Heart left ventricle (tissue), 16 donors: Measurements from ENCODE around the gene HAO1. TPM values are rescaled to one million over a fixed set of nuclear protein-coding genes. Genes with fewer than 3 reads are reported as not detected.

Experiments used
- ATAC-seq, 4 donors: fragments of 200-7000 bp; cut with Tn5 transposase; one replicate each; pipeline ENCODE4 v1.9.1; 2020 to 2022; ENCODE audit warnings: moderate library complexity in 4 of 4, mild to moderate bottlenecking in 3 of 4, moderate number of reproducible peaks in 1 of 4
- DNase-seq, 5 donors: peaks; one replicate each; pipeline ENCODE4 v3.0.0-alpha.2; 2020
- H3K27ac ChIP-seq, 12 donors: fragments of 200-600 bp; sonication (generic) in 4 of 12; one replicate each; pipeline versions ENCODE4 v1.5.0 to v1.8.0; 2016 to 2022; ENCODE audit warnings: mild to moderate bottlenecking in 2 of 12
- H3K27me3 ChIP-seq, 9 donors: fragments of 200-600 bp; sonication (generic) in 2 of 9; one replicate each; pipeline versions ENCODE4 v1.5.1 to v1.8.0; 2016 to 2022; ENCODE audit warnings: mild to moderate bottlenecking in 3 of 9
- H3K36me3 ChIP-seq, 9 donors: fragments of 200-600 bp; sonication (generic) in 2 of 9; one replicate each; pipeline versions ENCODE4 v1.5.0 to v1.8.0; 2018 to 2022; ENCODE audit warnings: mild to moderate bottlenecking in 2 of 9
- H3K4me1 ChIP-seq, 12 donors: fragments of 200-600 bp; sonication (generic) in 4 of 12; one replicate each; pipeline versions ENCODE4 v1.5.0 to v1.8.0; 2016 to 2022; ENCODE audit warnings: mild to moderate bottlenecking in 3 of 12
- H3K4me3 ChIP-seq, 12 donors: fragments of 200-600 bp; sonication (generic) in 4 of 12; one replicate each; pipeline versions ENCODE4 v1.5.0 to v1.8.0; 2017 to 2022; ENCODE audit warnings: mild to moderate bottlenecking in 9 of 12, moderate library complexity in 4 of 12
- H3K9me3 ChIP-seq, 12 donors: fragments of 200-600 bp; sonication (generic) in 4 of 12; one replicate each; pipeline versions ENCODE4 v1.5.0 to v1.8.0; 2016 to 2022; ENCODE audit warnings: mild to moderate bottlenecking in 1 of 12
- POLR2A ChIP-seq, 2 donors: fragments of 450-650 bp; IDR thresholded peaks; one replicate each; pipeline ENCODE4 v1.6.1; 2017; ENCODE audit warnings: antibody characterized with exemption in 2 of 2, mild to moderate bottlenecking in 2 of 2, moderate library complexity in 2 of 2
- WGBS, 4 donors: extraction: QIAGEN DNeasy Blood & Tissue Kit in 2 of 4; methylation state at CpG; one replicate each; pipeline versions ENCODE4 v1.1.5 to v1.1.7; 2013 to 2018; 5-methylcytosine and 5-hydroxymethylcytosine counted together
- intact Hi-C, 10 donors: fragments of 100-400 bp; cut with DNase I; formaldehyde crosslinking; loops; one replicate each; pipeline versions ENCODE4 v1.11.1 to v1.14.2; 2022
- long read RNA-seq, 3 donors: library from polyadenylated mRNA; unstranded; transcript quantifications; one replicate each; pipeline ENCODE4 v2.0.0, GENCODE V29; 2020 to 2021
- polyA plus RNA-seq, 2 donors: library from polyadenylated mRNA; stranded (reverse); fragments of 200-250 nt; gene quantifications; one replicate each; pipeline ENCODE4 v1.2.3, GENCODE V29; 2013
- total RNA-seq, 9 donors: library from RNA; depleted of rRNA in 2 of 9; stranded (reverse); fragments of >200 nt in 2 of 9; fragmentation: NEBNext Ultra II Directional in 3 of 9; extraction: Animal tissue kit (Norgen Biotek cat#: 25700) in 3 of 9; gene quantifications; one replicate each; pipeline versions ENCODE4 v1.1.0 to v1.2.4, GENCODE V29; 2016 to 2023
- TF ChIP-seq, protein P1 (sequence below), 12 donors: fragments of 200-600 bp; sonication (generic) in 4 of 12; IDR thresholded peaks; one replicate each; pipeline versions ENCODE4 v1.5.0 to v1.8.0; 2018 to 2022; ENCODE audit warnings: antibody characterized with exemption in 12 of 12, mild to moderate bottlenecking in 5 of 12
- donor health status: ischemic (EF 13 %, LVEDD 7.1; RV severe dilation, severe dysfunction).
- donor health status: healthy with polysubstance abuse.
- donor health status: DM: no; HTN: yes; CAD: no.
- donor health status: DM: no; HTN: no; CAD: no.
- donor health status: ischemic (EF 25% LVEDD 6.9; RV normal size, moderate dysfunction).
- donor health status: ischemic (EF 25% LVEDD 5.7; RV mildly dilated, moderate dysfunction).
- donor health status: healthy.
- donor health status: DM: yes; HTN: yes; CAD: no.
- donor health status: ischemic (EF 35%, LVEDD 5.7; RV mildly dilated, moderate dysfunction).
- donor health status: nonischemic (EF 11% LVEDD 7.7; RV severe dilation, severe dysfunction).
- donor health status: DM: yes; HTN: yes; CAD: no.
- donor health status: PGD.
- donor health status: ischemic (EF 29% LVEDD 5.4; RV normal size, mild dysfunction).
- donor health status: nonischemic (EF 23%, LVEDD 6.1; RV moderate dilation, normal function).

The HAO1 gene
- total RNA-seq, result under 1 TPM in 1 of 9 donors, not detected in 8; 0.17 TPM
- not detected for polyA plus RNA-seq
- long read RNA-seq, donor 1, result 0 reads
- long read RNA-seq, donor 2, result 0 reads
- long read RNA-seq, donor 3, result 0 reads

DNA sequence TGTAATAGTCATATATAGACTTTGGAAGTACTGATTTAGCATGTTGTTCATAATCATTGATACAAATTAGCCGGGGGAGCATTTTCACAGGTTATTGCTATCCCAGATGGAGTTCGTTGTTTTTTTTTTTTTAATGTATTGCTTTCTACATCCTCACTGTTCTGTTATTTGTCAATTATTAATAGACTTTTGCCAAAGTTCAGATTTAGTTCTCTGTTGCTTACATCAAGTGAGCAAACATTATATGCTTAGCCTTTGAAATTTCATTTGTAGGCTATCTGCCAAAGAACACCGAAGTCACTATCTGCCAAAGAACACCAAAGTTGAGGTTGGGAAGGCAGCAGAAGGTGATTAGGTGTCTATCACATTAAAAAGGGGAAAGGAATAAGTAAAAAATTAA lies at the start of gene HAO1:
Gene HAO1 (minus strand): TSS at position 118 of the 400 bp plus-strand sequence. CDS start 36 bp downstream, at position 82.
- Histone ChIP-seq H3K27ac (no peak within 1 kb of the TSS), H3K4me1 (peaks cover 0 to 4% (median 0%) of the 10 kb centered on the region in 12 donors), H3K4me3 (no peak within 1 kb of the TSS), H3K9me3 (no peaks in the 10 kb centered on the region), H3K27me3 (no peaks in the 10 kb centered on the region), H3K36me3 (no peaks in the 10 kb centered on the region)
- WGBS, 4 donors, result 90 to 92% (median 92%) methylated on average over 3 of the region's 3 CpGs
- TF ChIP-seq POLR2A (IDR thresholded peaks at IDR 0.05), result no peak
- TF ChIP-seq, protein P1, sequence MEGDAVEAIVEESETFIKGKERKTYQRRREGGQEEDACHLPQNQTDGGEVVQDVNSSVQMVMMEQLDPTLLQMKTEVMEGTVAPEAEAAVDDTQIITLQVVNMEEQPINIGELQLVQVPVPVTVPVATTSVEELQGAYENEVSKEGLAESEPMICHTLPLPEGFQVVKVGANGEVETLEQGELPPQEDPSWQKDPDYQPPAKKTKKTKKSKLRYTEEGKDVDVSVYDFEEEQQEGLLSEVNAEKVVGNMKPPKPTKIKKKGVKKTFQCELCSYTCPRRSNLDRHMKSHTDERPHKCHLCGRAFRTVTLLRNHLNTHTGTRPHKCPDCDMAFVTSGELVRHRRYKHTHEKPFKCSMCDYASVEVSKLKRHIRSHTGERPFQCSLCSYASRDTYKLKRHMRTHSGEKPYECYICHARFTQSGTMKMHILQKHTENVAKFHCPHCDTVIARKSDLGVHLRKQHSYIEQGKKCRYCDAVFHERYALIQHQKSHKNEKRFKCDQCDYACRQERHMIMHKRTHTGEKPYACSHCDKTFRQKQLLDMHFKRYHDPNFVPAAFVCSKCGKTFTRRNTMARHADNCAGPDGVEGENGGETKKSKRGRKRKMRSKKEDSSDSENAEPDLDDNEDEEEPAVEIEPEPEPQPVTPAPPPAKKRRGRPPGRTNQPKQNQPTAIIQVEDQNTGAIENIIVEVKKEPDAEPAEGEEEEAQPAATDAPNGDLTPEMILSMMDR (IDR thresholded peaks at IDR 0.05), result no peak
- intact Hi-C loops, result no loop called here
- DNase-seq (no peak), ATAC-seq (no peak)

DNA sequence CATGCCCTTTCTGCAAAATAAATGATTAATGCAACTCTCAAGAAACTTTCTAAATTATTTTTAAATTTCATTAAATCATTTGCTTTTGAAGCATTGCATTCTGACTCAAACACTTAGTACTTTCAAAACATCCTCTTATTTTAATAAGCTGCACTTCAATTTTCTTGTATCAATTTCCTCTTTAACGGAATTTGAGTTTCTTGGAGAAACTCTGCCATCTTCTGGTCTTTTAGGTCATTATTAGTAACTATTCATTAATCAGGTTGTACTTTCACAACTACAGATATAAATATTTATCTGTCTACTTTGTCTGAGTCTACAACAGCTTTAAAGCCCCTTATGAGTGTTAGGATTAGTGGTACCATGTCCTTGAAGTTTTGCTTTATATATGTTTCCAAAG lies 49.1 kb upstream of the HAO1 start:
- Histone ChIP-seq H3K9me3 (peaks cover 0 to 13% (median 6%) of the 10 kb centered on the region in 12 donors), H3K36me3 (peaks cover 0 to 92% (median 43%) of the 10 kb centered on the region in 9 donors)
- WGBS, 4 donors, result 68 to 76% (median 74%) methylated on average over 1 of the region's 1 CpG

DNA sequence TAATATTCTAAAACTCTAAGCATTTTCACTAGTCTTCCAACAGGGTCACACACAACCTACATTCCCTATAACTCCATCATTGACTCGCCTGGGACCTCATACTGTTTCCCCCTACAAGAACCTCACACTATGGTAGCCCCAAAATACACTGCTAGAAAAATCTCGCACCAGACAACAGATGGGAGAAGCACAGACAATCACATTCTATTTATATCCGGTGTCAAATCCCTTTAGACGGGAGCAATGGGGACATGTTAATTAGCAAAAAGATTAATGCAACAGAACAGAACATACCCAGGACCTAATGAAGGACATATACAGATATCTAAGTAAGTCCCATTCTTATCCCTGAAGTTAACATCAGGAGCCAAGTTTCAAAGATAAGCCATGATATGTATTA lies 45.7 kb upstream of the HAO1 start:
- DNase-seq (no peak), ATAC-seq (peak in 3 of 4 donors; percentile 30 to 64 (median 64))
- 57 to 77% (median 72%) methylated on average over 4 of the region's 4 CpGs for WGBS, 4 donors
- TF ChIP-seq POLR2A (IDR thresholded peaks at IDR 0.05), result no peak
- TF ChIP-seq, protein P1 (IDR thresholded peaks at IDR 0.05), result no peak
- Histone ChIP-seq H3K4me3 (no peak overlapping the region), H3K36me3 (peaks cover 0 to 93% (median 45%) of the 10 kb centered on the region in 9 donors), H3K9me3 (no peaks in the 10 kb centered on the region), H3K4me1 (peaks cover 0 to 8% (median 0%) of the 10 kb centered on the region in 12 donors), H3K27ac (no peak overlapping the region), H3K27me3 (no peaks in the 10 kb centered on the region)
- intact Hi-C loops, result no loop called here

More for the DNA sequence above, 49.1 kb upstream of the HAO1 start:
- no peak overlapping the region for H3K27ac ChIP-seq
- intact Hi-C loops, result no loop called here
- no peaks in the 10 kb centered on the region for H3K27me3 ChIP-seq
- peaks cover 0 to 1% (median 0%) of the 10 kb centered on the region in 12 donors for H3K4me1 ChIP-seq
- DNase-seq (no peak), ATAC-seq (no peak)
- TF ChIP-seq, protein P1 (IDR thresholded peaks at IDR 0.05), result peak in 4 of 12 donors; percentile 11 to 28 (median 13)
- TF ChIP-seq POLR2A (IDR thresholded peaks at IDR 0.05), result no peak
- no peak overlapping the region for H3K4me3 ChIP-seq

DNA sequence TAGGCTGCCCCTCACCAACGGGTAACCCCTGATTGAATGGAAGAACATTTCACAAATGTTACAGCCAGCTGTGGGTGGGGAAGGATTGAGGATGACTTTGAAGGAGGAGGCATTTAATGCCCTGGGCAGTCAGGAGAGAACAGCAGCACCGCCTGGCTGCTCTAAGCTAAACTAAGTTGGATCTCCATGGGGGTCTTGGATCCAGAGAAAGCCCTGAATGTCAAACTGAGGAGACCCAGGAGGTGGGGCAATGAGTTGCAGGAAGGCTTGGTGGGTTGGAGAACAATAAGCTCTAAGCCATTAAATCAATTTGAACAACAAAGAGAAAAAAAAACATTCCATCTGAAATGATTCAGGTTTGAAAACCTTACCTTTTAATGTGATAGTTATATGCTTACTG lies 43.9 kb upstream of the HAO1 start:
- H3K27ac ChIP-seq, result no peak overlapping the region
- H3K4me3 ChIP-seq, result no peak overlapping the region
- peaks cover 0 to 8% (median 0%) of the 10 kb centered on the region in 12 donors for H3K4me1 ChIP-seq
- no peak for DNase-seq
- ATAC-seq, result no peak
- intact Hi-C loops, result no loop called here
- H3K36me3 ChIP-seq, result peaks cover 0 to 92% (median 40%) of the 10 kb centered on the region in 9 donors
- WGBS, 4 donors, result 83 to 96% (median 90%) methylated on average over 2 of the region's 2 CpGs
- no peaks in the 10 kb centered on the region for H3K27me3 ChIP-seq
- H3K9me3 ChIP-seq, result no peaks in the 10 kb centered on the region
- TF ChIP-seq, protein P1 (IDR thresholded peaks at IDR 0.05), result no peak
- no peak for TF ChIP-seq POLR2A (IDR thresholded peaks at IDR 0.05)
